ENCODE results near the gene MAGI1.

The MAGI1 gene

DNA sequence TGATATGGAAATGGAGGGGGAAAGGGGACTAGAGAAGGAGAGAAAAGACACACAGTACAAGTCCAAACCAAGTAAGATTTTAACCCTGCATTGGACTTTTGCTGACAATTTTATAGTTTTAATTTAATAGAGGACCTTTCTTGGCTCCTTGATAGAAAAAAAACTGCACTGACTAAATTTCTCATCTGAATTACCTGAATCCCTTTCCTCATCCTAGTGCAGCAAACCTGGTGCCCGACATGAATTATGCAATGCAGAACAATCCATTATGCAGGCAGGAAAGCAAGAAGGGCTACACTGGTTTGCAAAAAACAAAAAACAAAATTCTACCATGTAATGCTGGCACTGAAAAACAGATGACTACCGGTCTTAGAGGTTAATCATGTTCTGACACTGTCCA lies 15.5 kb downstream of the MAGI1 start:
- Histone ChIP-seq H3K36me3 (ENCODE audit: control insufficient read depth, low read depth, low read length) (no peaks in the 10 kb centered on the region), H3K4me1 (ENCODE audit: control insufficient read depth, low read depth, low read length) (peaks cover 4% of the 10 kb centered on the region), H3K27ac (ENCODE audit: low read length) (no peak overlapping the region), H3K27me3 (ENCODE audit: control insufficient read depth, insufficient read depth, low read length) (no peaks in the 10 kb centered on the region), H3K4me3 (ENCODE audit: low read length) (no peak overlapping the region), H3K9me3 (ENCODE audit: control insufficient read depth, low read depth, low read length) (no peaks in the 10 kb centered on the region), H3K9ac (ENCODE audit: low read length) (no peak overlapping the region)

GRCh38 chr3:66021731-66022131 lies 17.0 kb downstream of the MAGI1 start:
- H3K4me1 ChIP-seq (ENCODE audit: control insufficient read depth, low read depth, low read length), result peaks cover 13% of the 10 kb centered on the region
- no peaks in the 10 kb centered on the region for H3K27me3 ChIP-seq (ENCODE audit: control insufficient read depth, insufficient read depth, low read length)
- H3K9me3 ChIP-seq (ENCODE audit: control insufficient read depth, low read depth, low read length), result no peaks in the 10 kb centered on the region
- no peak overlapping the region for H3K27ac ChIP-seq (ENCODE audit: low read length)
- no peak overlapping the region for H3K4me3 ChIP-seq (ENCODE audit: low read length)
- H3K9ac ChIP-seq (ENCODE audit: low read length), result no peak overlapping the region
- no peaks in the 10 kb centered on the region for H3K36me3 ChIP-seq (ENCODE audit: control insufficient read depth, low read depth, low read length)

- H3K27me3 ChIP-seq (ENCODE audit: control insufficient read depth, insufficient read depth, low read length), result no peaks in the 10 kb centered on the region
- H3K4me3 ChIP-seq (ENCODE audit: low read length), result no peak overlapping the region
- H3K27ac ChIP-seq (ENCODE audit: low read length), result no peak overlapping the region
- H3K4me1 ChIP-seq (ENCODE audit: control insufficient read depth, low read depth, low read length), result peaks cover 13% of the 10 kb centered on the region
- H3K9ac ChIP-seq (ENCODE audit: low read length), result no peak overlapping the region
- H3K9me3 ChIP-seq (ENCODE audit: control insufficient read depth, low read depth, low read length), result no peaks in the 10 kb centered on the region
- no peaks in the 10 kb centered on the region for H3K36me3 ChIP-seq (ENCODE audit: control insufficient read depth, low read depth, low read length)
Observed at GRCh38 chr3:66019896-66020295, 18.8 kb downstream of the MAGI1 start.

DNA sequence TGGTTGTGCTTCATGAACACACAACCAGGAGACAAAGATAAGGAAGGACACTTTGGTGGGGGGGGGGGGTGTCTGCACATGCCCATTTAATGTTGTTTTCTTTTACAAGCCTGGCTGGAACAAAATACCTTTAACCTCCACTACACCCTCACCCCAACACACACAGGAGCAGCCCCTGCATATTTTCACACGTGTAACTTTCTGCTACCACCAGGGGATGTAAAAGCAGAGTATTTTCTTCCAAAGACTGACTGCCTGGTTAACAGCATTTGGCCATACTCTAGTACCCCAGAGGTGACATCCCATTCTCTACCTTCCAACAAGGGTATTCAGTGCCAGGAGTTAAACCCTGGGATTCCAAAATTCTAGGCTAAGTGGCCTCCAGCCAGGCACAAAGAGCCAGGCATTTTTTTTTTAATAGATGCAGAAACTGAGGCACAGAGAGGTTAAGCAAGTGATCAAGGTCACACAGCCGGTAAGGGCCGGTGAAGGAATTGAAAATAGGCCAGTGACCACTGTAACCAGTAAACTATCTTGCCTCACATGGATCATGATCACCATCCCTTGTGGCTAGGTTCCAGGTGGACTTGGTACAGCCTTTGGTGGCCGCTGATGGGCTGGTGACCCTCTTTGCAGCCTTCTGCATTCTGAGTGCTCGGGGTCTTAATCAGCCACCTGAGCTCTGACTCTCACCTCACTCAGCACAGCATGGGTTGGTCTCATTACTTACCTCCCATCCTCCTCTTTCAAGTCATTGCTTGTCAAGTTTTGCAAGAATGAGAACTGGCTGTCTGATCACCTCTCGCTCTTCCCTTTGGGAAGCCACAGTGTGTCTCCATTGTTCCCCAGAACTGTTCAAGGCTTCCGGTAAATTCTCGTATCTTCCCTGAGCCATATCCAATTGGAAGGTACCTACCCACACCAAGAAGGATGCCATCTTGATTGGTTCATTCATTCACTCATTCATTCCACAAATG lies 20.4 kb downstream of the MAGI1 start:
- no peak overlapping the region for H3K27ac ChIP-seq (ENCODE audit: low read length)
- no peak overlapping the region for H3K4me3 ChIP-seq (ENCODE audit: low read length)
- peaks cover 13% of the 10 kb centered on the region for H3K4me1 ChIP-seq (ENCODE audit: control insufficient read depth, low read depth, low read length)
- no peak overlapping the region for H3K9ac ChIP-seq (ENCODE audit: low read length)
- no peaks in the 10 kb centered on the region for H3K9me3 ChIP-seq (ENCODE audit: control insufficient read depth, low read depth, low read length)
- no peaks in the 10 kb centered on the region for H3K36me3 ChIP-seq (ENCODE audit: control insufficient read depth, low read depth, low read length)
- H3K27me3 ChIP-seq (ENCODE audit: control insufficient read depth, insufficient read depth, low read length), result no peaks in the 10 kb centered on the region

DNA sequence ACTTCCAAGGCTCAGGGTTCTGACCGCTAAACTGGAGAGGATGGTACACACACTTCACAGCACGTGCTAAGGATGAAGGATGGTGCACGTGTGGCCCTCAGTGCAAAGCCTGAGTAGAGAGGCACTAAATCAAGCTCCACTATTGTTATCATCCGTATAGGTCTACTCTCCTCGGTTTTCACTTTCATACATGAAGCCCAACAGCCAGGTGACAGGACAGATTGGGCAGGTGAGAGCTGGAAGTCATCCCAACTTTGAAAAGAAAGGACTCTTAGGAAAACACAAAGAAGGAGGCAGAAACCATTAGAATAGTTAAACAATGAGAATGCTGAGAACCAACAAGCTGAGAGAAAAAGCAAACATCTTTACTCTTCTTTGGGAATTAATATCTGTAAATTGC lies 21.1 kb downstream of the MAGI1 start:
- H3K9me3 ChIP-seq (ENCODE audit: control insufficient read depth, low read depth, low read length), result no peaks in the 10 kb centered on the region
- no peak overlapping the region for H3K4me3 ChIP-seq (ENCODE audit: low read length)
- H3K4me1 ChIP-seq (ENCODE audit: control insufficient read depth, low read depth, low read length), result peaks cover 12% of the 10 kb centered on the region
- no peak overlapping the region for H3K9ac ChIP-seq (ENCODE audit: low read length)
- no peaks in the 10 kb centered on the region for H3K36me3 ChIP-seq (ENCODE audit: control insufficient read depth, low read depth, low read length)
- H3K27ac ChIP-seq (ENCODE audit: low read length), result no peak overlapping the region
- H3K27me3 ChIP-seq (ENCODE audit: control insufficient read depth, insufficient read depth, low read length), result no peaks in the 10 kb centered on the region

GRCh38 chr3:66017084-66017483 lies 21.6 kb downstream of the MAGI1 start:
- Histone ChIP-seq H3K27me3 (ENCODE audit: control insufficient read depth, insufficient read depth, low read length) (no peaks in the 10 kb centered on the region), H3K9ac (ENCODE audit: low read length) (no peak overlapping the region), H3K27ac (ENCODE audit: low read length) (no peak overlapping the region), H3K4me1 (ENCODE audit: control insufficient read depth, low read depth, low read length) (peaks cover 10% of the 10 kb centered on the region), H3K4me3 (ENCODE audit: low read length) (no peak overlapping the region), H3K9me3 (ENCODE audit: control insufficient read depth, low read depth, low read length) (no peaks in the 10 kb centered on the region), H3K36me3 (ENCODE audit: control insufficient read depth, low read depth, low read length) (no peaks in the 10 kb centered on the region)

- Histone ChIP-seq H3K9ac (ENCODE audit: low read length) (no peak overlapping the region), H3K36me3 (ENCODE audit: control insufficient read depth, low read depth, low read length) (no peaks in the 10 kb centered on the region), H3K9me3 (ENCODE audit: control insufficient read depth, low read depth, low read length) (no peaks in the 10 kb centered on the region), H3K27me3 (ENCODE audit: control insufficient read depth, insufficient read depth, low read length) (no peaks in the 10 kb centered on the region), H3K4me3 (ENCODE audit: low read length) (no peak overlapping the region), H3K4me1 (ENCODE audit: control insufficient read depth, low read depth, low read length) (peaks cover 20% of the 10 kb centered on the region), H3K27ac (ENCODE audit: low read length) (no peak overlapping the region)
Observed at GRCh38 chr3:66015841-66016240, 22.9 kb downstream of the MAGI1 start.

- peaks cover 29% of the 10 kb centered on the region for H3K4me1 ChIP-seq (ENCODE audit: control insufficient read depth, low read depth, low read length)
- H3K36me3 ChIP-seq (ENCODE audit: control insufficient read depth, low read depth, low read length), result no peaks in the 10 kb centered on the region
- no peak overlapping the region for H3K9ac ChIP-seq (ENCODE audit: low read length)
- no peak overlapping the region for H3K27ac ChIP-seq (ENCODE audit: low read length)
- H3K9me3 ChIP-seq (ENCODE audit: control insufficient read depth, low read depth, low read length), result no peaks in the 10 kb centered on the region
- H3K27me3 ChIP-seq (ENCODE audit: control insufficient read depth, insufficient read depth, low read length), result no peaks in the 10 kb centered on the region
- H3K4me3 ChIP-seq (ENCODE audit: low read length), result no peak overlapping the region
Observed at GRCh38 chr3:66014651-66015050, 24.1 kb downstream of the MAGI1 start.

DNA sequence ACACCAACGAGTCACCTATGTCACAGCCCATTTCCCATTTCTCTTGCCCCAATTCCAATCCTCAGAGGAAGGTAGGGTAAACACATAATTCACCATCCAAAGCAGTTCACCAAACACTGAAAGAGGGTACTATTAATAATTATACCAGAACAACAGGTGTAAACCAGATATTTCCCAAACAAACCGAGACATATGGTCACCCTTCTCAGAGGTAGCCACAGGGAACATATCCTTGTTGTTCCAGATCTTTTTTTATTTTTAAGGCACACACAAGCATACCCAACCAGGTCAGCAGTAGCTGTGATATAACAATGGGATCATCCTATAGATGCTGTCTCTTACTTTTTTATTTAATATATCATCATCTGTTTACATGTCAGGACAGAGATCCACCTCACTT lies 24.7 kb downstream of the MAGI1 start:
- Histone ChIP-seq H3K4me3 (ENCODE audit: low read length) (no peak overlapping the region), H3K27ac (ENCODE audit: low read length) (no peak overlapping the region), H3K27me3 (ENCODE audit: control insufficient read depth, insufficient read depth, low read length) (no peaks in the 10 kb centered on the region), H3K9me3 (ENCODE audit: control insufficient read depth, low read depth, low read length) (no peaks in the 10 kb centered on the region), H3K4me1 (ENCODE audit: control insufficient read depth, low read depth, low read length) (peaks cover 29% of the 10 kb centered on the region), H3K9ac (ENCODE audit: low read length) (no peak overlapping the region), H3K36me3 (ENCODE audit: control insufficient read depth, low read depth, low read length) (no peaks in the 10 kb centered on the region)

GRCh38 chr3:66012711-66013110 lies 26.0 kb downstream of the MAGI1 start:
- Histone ChIP-seq H3K27ac (ENCODE audit: low read length) (no peak overlapping the region), H3K9ac (ENCODE audit: low read length) (no peak overlapping the region), H3K9me3 (ENCODE audit: control insufficient read depth, low read depth, low read length) (no peaks in the 10 kb centered on the region), H3K4me1 (ENCODE audit: control insufficient read depth, low read depth, low read length) (peaks cover 23% of the 10 kb centered on the region), H3K4me3 (ENCODE audit: low read length) (no peak overlapping the region), H3K27me3 (ENCODE audit: control insufficient read depth, insufficient read depth, low read length) (no peaks in the 10 kb centered on the region), H3K36me3 (ENCODE audit: control insufficient read depth, low read depth, low read length) (no peaks in the 10 kb centered on the region)

DNA sequence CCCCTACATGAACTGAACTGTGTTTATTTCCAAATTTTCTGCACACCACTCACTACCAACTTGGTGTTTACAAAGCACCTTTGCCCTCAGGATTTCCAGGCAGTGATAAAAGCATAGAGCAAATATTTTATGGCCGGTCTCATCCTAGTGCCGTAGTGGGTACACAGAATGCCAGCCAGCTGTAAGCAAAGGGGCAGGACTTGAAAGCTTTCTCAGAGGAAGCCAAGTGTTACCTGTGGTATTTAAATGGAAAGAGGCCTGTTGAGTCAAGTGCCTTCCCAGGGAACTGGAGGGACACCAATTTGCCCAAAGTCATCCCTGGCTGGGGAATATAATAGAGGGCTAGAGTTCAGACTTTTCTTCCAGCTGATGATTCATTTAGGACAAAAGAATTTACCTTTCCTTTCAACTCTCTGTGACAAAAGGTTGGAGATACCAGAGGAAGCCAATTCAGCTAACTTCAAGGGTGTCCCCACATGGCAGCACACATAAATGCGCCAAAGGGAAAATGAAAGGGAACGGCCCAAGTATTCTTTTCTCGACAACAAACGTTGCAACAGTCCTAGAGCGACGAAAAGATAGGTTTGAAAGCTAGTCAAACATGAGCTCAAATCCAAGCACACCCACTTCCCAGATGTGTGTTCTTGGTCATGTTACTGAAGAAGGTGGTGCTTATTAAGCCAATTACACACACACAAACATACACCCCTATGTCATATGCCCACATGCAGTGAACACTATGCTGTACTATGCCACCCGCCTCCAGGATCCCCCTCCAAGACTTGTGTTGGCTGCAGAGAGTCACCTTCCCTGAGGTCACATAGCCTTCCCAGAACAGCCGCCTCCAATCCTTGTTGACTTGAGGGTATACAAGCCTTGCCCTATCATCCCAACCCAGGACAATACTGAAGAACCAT lies 27.7 kb downstream of the MAGI1 start:
- no peaks in the 10 kb centered on the region for H3K27me3 ChIP-seq (ENCODE audit: control insufficient read depth, insufficient read depth, low read length)
- peak overlapping the region; percentile 11 for H3K4me3 ChIP-seq (ENCODE audit: low read length)
- peaks cover 19% of the 10 kb centered on the region for H3K4me1 ChIP-seq (ENCODE audit: control insufficient read depth, low read depth, low read length)
- no peaks in the 10 kb centered on the region for H3K9me3 ChIP-seq (ENCODE audit: control insufficient read depth, low read depth, low read length)
- no peaks in the 10 kb centered on the region for H3K36me3 ChIP-seq (ENCODE audit: control insufficient read depth, low read depth, low read length)
- no peak overlapping the region for H3K9ac ChIP-seq (ENCODE audit: low read length)
- no peak overlapping the region for H3K27ac ChIP-seq (ENCODE audit: low read length)
